HepG2 (cell line): ENCODE results near the gene CD151. TPM values are rescaled to one million over a fixed set of nuclear protein-coding genes. Genes with fewer than 3 reads are reported as not detected.
A peak's percentile ranks its signal among the peaks of the same experiment; 100 is the strongest.

ENCODE experiments used
- CENPBD1 ChIP-seq: sonication (generic); formaldehyde crosslinking; IDR thresholded peaks from 2 replicates; pipeline ENCODE4 v1.8.0; 2022; ENCODE audit warnings: missing genetic modification reagents, low read depth, mild to moderate bottlenecking, borderline replicate concordance
- FOXO1 ChIP-seq: sonication (generic); formaldehyde crosslinking; IDR thresholded peaks from 2 replicates; pipeline ENCODE4 v1.4.0; 2020; ENCODE audit warnings: missing genetic modification reagents
- HDAC1 ChIP-seq: sonication (generic); formaldehyde crosslinking; IDR thresholded peaks from 2 replicates; pipeline ENCODE4 v1.5.1; 2020; ENCODE audit warnings: mild to moderate bottlenecking, missing genetic modification reagents
- NFATC3 ChIP-seq: sonication (generic); formaldehyde crosslinking; IDR thresholded peaks from 2 replicates; pipeline ENCODE4 v1.5.1; 2020; ENCODE audit warnings: mild to moderate bottlenecking, missing genetic modification reagents
- NFKB2 ChIP-seq: sonication (generic); formaldehyde crosslinking; IDR thresholded peaks from 2 replicates; pipeline ENCODE4 v1.4.0; 2020; ENCODE audit warnings: missing genetic modification reagents, borderline replicate concordance
- NRL ChIP-seq: sonication (generic); formaldehyde crosslinking; IDR thresholded peaks from 2 replicates; pipeline ENCODE4 v1.5.0; 2020; ENCODE audit warnings: missing genetic modification reagents, mild to moderate bottlenecking, moderate library complexity, borderline replicate concordance
- PAF1 ChIP-seq: IDR thresholded peaks from 2 replicates; pipeline ENCODE4 v1.6.1; 2016; ENCODE audit warnings: missing genetic modification reagents, missing compliant biosample characterization
- PATZ1 ChIP-seq: sonication (generic); formaldehyde crosslinking; IDR thresholded peaks from 2 replicates; pipeline ENCODE4 v1.4.0; 2020; ENCODE audit warnings: missing genetic modification reagents
- PBX3 ChIP-seq: sonication (generic); formaldehyde crosslinking; IDR thresholded peaks from 2 replicates; pipeline ENCODE4 v1.8.1; 2023; ENCODE audit warnings: missing genetic modification reagents, inconsistent platforms, borderline replicate concordance
- TFDP2 ChIP-seq: sonication (generic); formaldehyde crosslinking; IDR thresholded peaks from 2 replicates; pipeline ENCODE4 v1.4.0; 2020; ENCODE audit warnings: missing genetic modification reagents
- USF2 ChIP-seq, 2 experiments: sonication (generic) in 1 of 2; formaldehyde crosslinking in 1 of 2; IDR thresholded peaks; 2 replicates each; pipeline versions ENCODE4 v1.5.1 to v1.6.1; 2011 to 2020; ENCODE audit warnings: borderline replicate concordance in 1 of 2, low read depth in 1 of 2, low read length in 1 of 2, mild to moderate bottlenecking in 1 of 2, missing genetic modification reagents in 1 of 2, moderate library complexity in 1 of 2
- ZBTB37 ChIP-seq: sonication (generic); formaldehyde crosslinking; IDR thresholded peaks from 2 replicates; pipeline ENCODE4 v1.4.0; 2020; ENCODE audit warnings: mild to moderate bottlenecking, missing genetic modification reagents
- ZFP1 ChIP-seq: IDR thresholded peaks from 2 replicates; pipeline ENCODE4 v1.6.1; 2016
- ZNF329 ChIP-seq: sonication (generic); formaldehyde crosslinking; IDR thresholded peaks from 2 replicates; pipeline ENCODE4 v1.9.0; 2021; ENCODE audit warnings: low read depth, mild to moderate bottlenecking, missing genetic modification reagents
- ZNF563 ChIP-seq: sonication (generic); formaldehyde crosslinking; IDR thresholded peaks from 2 replicates; pipeline ENCODE4 v1.8.0; 2022; ENCODE audit warnings: mild to moderate bottlenecking, moderate library complexity, missing genetic modification reagents
- ZNF607 ChIP-seq: sonication (generic); formaldehyde crosslinking; IDR thresholded peaks from 2 replicates; pipeline ENCODE4 v1.5.1; 2020; ENCODE audit warnings: missing genetic modification reagents, mild to moderate bottlenecking, borderline replicate concordance
- ZNF766 ChIP-seq: sonication (generic); formaldehyde crosslinking; IDR thresholded peaks from 2 replicates; pipeline ENCODE4 v1.5.0; 2020; ENCODE audit warnings: missing genetic modification reagents, borderline replicate concordance
- ZNF768 ChIP-seq: sonication (generic); formaldehyde crosslinking; IDR thresholded peaks from 2 replicates; pipeline ENCODE4 v1.4.0; 2020; ENCODE audit warnings: missing genetic modification reagents
- polyA plus RNA-seq, 8 experiments: library from polyadenylated mRNA; depleted of rRNA in 3 of 8; stranded (reverse) in 7 of 8; unstranded in 1 of 8; fragments of >200 nt; fragmentation: Illumina TruSeq in 4 of 8; extraction: Trizol in 4 of 8; gene quantifications; 2 replicates each; pipeline versions ENCODE4 v1.2.1 to v1.2.3, GENCODE V29; 2011 to 2016; ENCODE audit warnings: low read depth in 4 of 8, missing spikeins in 1 of 8, mixed read lengths in 1 of 8; ENCODE audit not compliant: insufficient read depth in 1 of 8
- total RNA-seq, 5 experiments: library from RNA; depleted of rRNA; stranded (reverse); fragments of >200 nt; fragmentation: Illumina TruSeq; extraction: Trizol; gene quantifications; 2 replicates each; pipeline ENCODE4 v1.2.3, GENCODE V29; 2016; ENCODE audit warnings: low read depth in 1 of 5

The CD151 gene
- total and polyA plus RNA-seq, 2 of the 13 experiments (the other 11 are each of a cell fraction or from before 2014, with no cell fraction given): 125 to 197 TPM

GRCh38 chr11:809287-810039 lies 23.3 kb upstream of the CD151 start, which contains the start of gene RPLP2 (continued):
- TF ChIP-seq ZBTB37 (CRISPR knock-in tag): no peak
- TF ChIP-seq ZFP1 (CRISPR knock-in tag): 0 out of 2 replicates have a peak, but pooled peaks have one; percentile 28
- TF ChIP-seq NFKB2 (CRISPR knock-in tag): 0 out of 2 replicates have a peak, but pooled peaks have one; percentile 9
- TF ChIP-seq HDAC1 (CRISPR knock-in tag): peak; percentile 99
- TF ChIP-seq ZNF766 (CRISPR knock-in tag): peak; percentile 38; the same call in 1 of the 2 replicates
- TF ChIP-seq USF2 (IDR thresholded peaks at IDR 0.05; ENCODE audit: low read depth, low read length): 0 out of 2 replicates have a peak, but pooled peaks have one; percentile 5
- no peak; the same call in 1 of the 2 replicates for TF ChIP-seq USF2 (CRISPR knock-in tag; IDR thresholded peaks at IDR 0.05; ENCODE audit: borderline replicate concordance)
- no peak for TF ChIP-seq PAF1 (CRISPR knock-in tag)
- no peak for TF ChIP-seq NFATC3 (CRISPR knock-in tag)
- peak; percentile 57; the same call in 1 of the 2 replicates for TF ChIP-seq ZNF768 (CRISPR knock-in tag)
- peak; percentile 37; the same call in 1 of the 2 replicates for TF ChIP-seq FOXO1 (CRISPR knock-in tag)
- TF ChIP-seq ZNF329 (CRISPR knock-in tag): peak; percentile 75; the same call in 1 of the 2 replicates
- TF ChIP-seq NRL (CRISPR knock-in tag): peak; percentile 80
- TF ChIP-seq TFDP2 (CRISPR knock-in tag): peak; percentile 69; the same call in 1 of the 2 replicates
- no peak; the same call in 1 of the 2 replicates for TF ChIP-seq CENPBD1 (CRISPR knock-in tag)
- peak; percentile 87 for TF ChIP-seq ZNF563 (CRISPR knock-in tag)
- TF ChIP-seq PBX3 (CRISPR knock-in tag): no peak
- no peak; the same call in 1 of the 2 replicates for TF ChIP-seq PATZ1 (CRISPR knock-in tag)
- peak; percentile 79 for TF ChIP-seq ZNF607
